ENCODE measurements around the gene HOXA1.

Gene HOXA1

GRCh38 chr7:27091105-27091504 lies 4.7 kb downstream of the HOXA1 start:
- Histone ChIP-seq H3K27me3 (ENCODE audit: control insufficient read depth in 1 of 2, insufficient read depth in 2 of 2, low read length in 2 of 2) (peaks cover 40 to 73% of the 10 kb centered on the region in 2 donors), H3K9me3 (ENCODE audit: control insufficient read depth in 1 of 2, low read length in 2 of 2) (no peaks in the 10 kb centered on the region), H3K36me3 (ENCODE audit: control insufficient read depth in 1 of 2, insufficient read depth in 2 of 2, low read length in 2 of 2) (no peaks in the 10 kb centered on the region), H3K9ac (ENCODE audit: low read depth in 1 of 2, low read length in 2 of 2) (no peak overlapping the region), H3K4me1 (ENCODE audit: control insufficient read depth in 1 of 2, insufficient read depth in 2 of 2, low read length in 2 of 2) (peaks cover 0 to 9% of the 10 kb centered on the region in 2 donors), H3K27ac (ENCODE audit: low read depth, low read length) (no peak overlapping the region), H3K4me3 (ENCODE audit: low read depth in 1 of 2, low read length in 2 of 2) (no peak overlapping the region)

- peaks cover 30 to 50% of the 10 kb centered on the region in 2 donors for H3K27me3 ChIP-seq (ENCODE audit: control insufficient read depth in 1 of 2, insufficient read depth in 2 of 2, low read length in 2 of 2)
- no peak overlapping the region for H3K27ac ChIP-seq (ENCODE audit: low read depth, low read length)
- no peak overlapping the region for H3K9ac ChIP-seq (ENCODE audit: low read depth in 1 of 2, low read length in 2 of 2)
- no peak overlapping the region for H3K4me3 ChIP-seq (ENCODE audit: low read depth in 1 of 2, low read length in 2 of 2)
- H3K4me1 ChIP-seq (ENCODE audit: control insufficient read depth in 1 of 2, insufficient read depth in 2 of 2, low read length in 2 of 2): no peaks in the 10 kb centered on the region
- H3K9me3 ChIP-seq (ENCODE audit: control insufficient read depth in 1 of 2, low read length in 2 of 2): no peaks in the 10 kb centered on the region
- no peaks in the 10 kb centered on the region for H3K36me3 ChIP-seq (ENCODE audit: control insufficient read depth in 1 of 2, insufficient read depth in 2 of 2, low read length in 2 of 2)
Measured at GRCh38 chr7:27088002-27088922, 7.5 kb downstream of the HOXA1 start.

GRCh38 chr7:27083646-27084045 lies 12.2 kb downstream of the HOXA1 start:
- peaks cover 9 to 12% of the 10 kb centered on the region in 2 donors for H3K27me3 ChIP-seq (ENCODE audit: control insufficient read depth in 1 of 2, insufficient read depth in 2 of 2, low read length in 2 of 2)
- peaks cover 3 to 9% of the 10 kb centered on the region in 2 donors for H3K4me1 ChIP-seq (ENCODE audit: control insufficient read depth in 1 of 2, insufficient read depth in 2 of 2, low read length in 2 of 2)
- H3K27ac ChIP-seq (ENCODE audit: low read depth, low read length): no peak overlapping the region
- no peak overlapping the region for H3K9ac ChIP-seq (ENCODE audit: low read depth in 1 of 2, low read length in 2 of 2)
- H3K36me3 ChIP-seq (ENCODE audit: control insufficient read depth in 1 of 2, insufficient read depth in 2 of 2, low read length in 2 of 2): no peaks in the 10 kb centered on the region
- no peak overlapping the region for H3K4me3 ChIP-seq (ENCODE audit: low read depth in 1 of 2, low read length in 2 of 2)
- no peaks in the 10 kb centered on the region for H3K9me3 ChIP-seq (ENCODE audit: control insufficient read depth in 1 of 2, low read length in 2 of 2)

GRCh38 chr7:27082171-27082570 lies 13.6 kb downstream of the HOXA1 start:
- H3K27me3 ChIP-seq (ENCODE audit: control insufficient read depth in 1 of 2, insufficient read depth in 2 of 2, low read length in 2 of 2): peaks cover 0 to 3% of the 10 kb centered on the region in 2 donors
- no peaks in the 10 kb centered on the region for H3K9me3 ChIP-seq (ENCODE audit: control insufficient read depth in 1 of 2, low read length in 2 of 2)
- no peak overlapping the region for H3K27ac ChIP-seq (ENCODE audit: low read depth, low read length)
- H3K4me3 ChIP-seq (ENCODE audit: low read depth in 1 of 2, low read length in 2 of 2): no peak overlapping the region
- H3K4me1 ChIP-seq (ENCODE audit: control insufficient read depth in 1 of 2, insufficient read depth in 2 of 2, low read length in 2 of 2): peaks cover 3 to 9% of the 10 kb centered on the region in 2 donors
- no peak overlapping the region for H3K9ac ChIP-seq (ENCODE audit: low read depth in 1 of 2, low read length in 2 of 2)
- H3K36me3 ChIP-seq (ENCODE audit: control insufficient read depth in 1 of 2, insufficient read depth in 2 of 2, low read length in 2 of 2): no peaks in the 10 kb centered on the region

- H3K27me3 ChIP-seq (ENCODE audit: control insufficient read depth in 1 of 2, insufficient read depth in 2 of 2, low read length in 2 of 2): peaks cover 0 to 3% of the 10 kb centered on the region in 2 donors
- H3K36me3 ChIP-seq (ENCODE audit: control insufficient read depth in 1 of 2, insufficient read depth in 2 of 2, low read length in 2 of 2): no peaks in the 10 kb centered on the region
- H3K27ac ChIP-seq (ENCODE audit: low read depth, low read length): no peak overlapping the region
Measured at GRCh38 chr7:27080844-27081436, 14.9 kb downstream of the HOXA1 start.

GRCh38 chr7:27079234-27079975 lies 16.4 kb downstream of the HOXA1 start:
- no peak overlapping the region for H3K27ac ChIP-seq (ENCODE audit: low read depth, low read length)
- peaks cover 0 to 2% of the 10 kb centered on the region in 2 donors for H3K27me3 ChIP-seq (ENCODE audit: control insufficient read depth in 1 of 2, insufficient read depth in 2 of 2, low read length in 2 of 2)
- peaks cover 3 to 11% of the 10 kb centered on the region in 2 donors for H3K4me1 ChIP-seq (ENCODE audit: control insufficient read depth in 1 of 2, insufficient read depth in 2 of 2, low read length in 2 of 2)
- no peak overlapping the region for H3K9ac ChIP-seq (ENCODE audit: low read depth in 1 of 2, low read length in 2 of 2)
- no peak overlapping the region for H3K4me3 ChIP-seq (ENCODE audit: low read depth in 1 of 2, low read length in 2 of 2)
- H3K36me3 ChIP-seq (ENCODE audit: control insufficient read depth in 1 of 2, insufficient read depth in 2 of 2, low read length in 2 of 2): no peaks in the 10 kb centered on the region
- H3K9me3 ChIP-seq (ENCODE audit: control insufficient read depth in 1 of 2, low read length in 2 of 2): no peaks in the 10 kb centered on the region

More at GRCh38 chr7:27080844-27081436, 14.9 kb downstream of the HOXA1 start:
- Histone ChIP-seq H3K4me1 (ENCODE audit: control insufficient read depth in 1 of 2, insufficient read depth in 2 of 2, low read length in 2 of 2) (peaks cover 3 to 9% of the 10 kb centered on the region in 2 donors), H3K9ac (ENCODE audit: low read depth in 1 of 2, low read length in 2 of 2) (no peak overlapping the region), H3K9me3 (ENCODE audit: control insufficient read depth in 1 of 2, low read length in 2 of 2) (no peaks in the 10 kb centered on the region), H3K4me3 (ENCODE audit: low read depth in 1 of 2, low read length in 2 of 2) (no peak overlapping the region)

- peaks cover 3 to 17% of the 10 kb centered on the region in 2 donors for H3K4me1 ChIP-seq (ENCODE audit: control insufficient read depth in 1 of 2, insufficient read depth in 2 of 2, low read length in 2 of 2)
- H3K27me3 ChIP-seq (ENCODE audit: control insufficient read depth in 1 of 2, insufficient read depth in 2 of 2, low read length in 2 of 2): no peaks in the 10 kb centered on the region
- no peaks in the 10 kb centered on the region for H3K9me3 ChIP-seq (ENCODE audit: control insufficient read depth in 1 of 2, low read length in 2 of 2)
- no peak overlapping the region for H3K4me3 ChIP-seq (ENCODE audit: low read depth in 1 of 2, low read length in 2 of 2)
- no peak overlapping the region for H3K9ac ChIP-seq (ENCODE audit: low read depth in 1 of 2, low read length in 2 of 2)
- no peaks in the 10 kb centered on the region for H3K36me3 ChIP-seq (ENCODE audit: control insufficient read depth in 1 of 2, insufficient read depth in 2 of 2, low read length in 2 of 2)
- H3K27ac ChIP-seq (ENCODE audit: low read depth, low read length): no peak overlapping the region
Measured at GRCh38 chr7:27078616-27079233, 17.1 kb downstream of the HOXA1 start.

- Histone ChIP-seq H3K9ac (ENCODE audit: low read depth in 1 of 2, low read length in 2 of 2) (no peak overlapping the region), H3K27ac (ENCODE audit: low read depth, low read length) (no peak overlapping the region), H3K27me3 (ENCODE audit: control insufficient read depth in 1 of 2, insufficient read depth in 2 of 2, low read length in 2 of 2) (no peaks in the 10 kb centered on the region), H3K4me1 (ENCODE audit: control insufficient read depth in 1 of 2, insufficient read depth in 2 of 2, low read length in 2 of 2) (peaks cover 0 to 18% of the 10 kb centered on the region in 2 donors), H3K36me3 (ENCODE audit: control insufficient read depth in 1 of 2, insufficient read depth in 2 of 2, low read length in 2 of 2) (no peaks in the 10 kb centered on the region), H3K9me3 (ENCODE audit: control insufficient read depth in 1 of 2, low read length in 2 of 2) (no peaks in the 10 kb centered on the region), H3K4me3 (ENCODE audit: low read depth in 1 of 2, low read length in 2 of 2) (no peak overlapping the region)
Measured at GRCh38 chr7:27073076-27073475, 22.7 kb downstream of the HOXA1 start.

- H3K36me3 ChIP-seq (ENCODE audit: control insufficient read depth in 1 of 2, insufficient read depth in 2 of 2, low read length in 2 of 2): no peaks in the 10 kb centered on the region
Measured at GRCh38 chr7:27071622-27072390, 24.0 kb downstream of the HOXA1 start.

More at GRCh38 chr7:27071622-27072390, 24.0 kb downstream of the HOXA1 start:
- Histone ChIP-seq H3K4me1 (ENCODE audit: control insufficient read depth in 1 of 2, insufficient read depth in 2 of 2, low read length in 2 of 2) (peaks cover 0 to 18% of the 10 kb centered on the region in 2 donors), H3K4me3 (ENCODE audit: low read depth in 1 of 2, low read length in 2 of 2) (no peak overlapping the region), H3K27me3 (ENCODE audit: control insufficient read depth in 1 of 2, insufficient read depth in 2 of 2, low read length in 2 of 2) (no peaks in the 10 kb centered on the region), H3K9me3 (ENCODE audit: control insufficient read depth in 1 of 2, low read length in 2 of 2) (no peaks in the 10 kb centered on the region), H3K9ac (ENCODE audit: low read depth in 1 of 2, low read length in 2 of 2) (no peak overlapping the region), H3K27ac (ENCODE audit: low read depth, low read length) (no peak overlapping the region)
